ENCODE data around the gene TRIM69. TPM values are rescaled to one million over a fixed set of nuclear protein-coding genes. Genes with fewer than 3 reads are reported as not detected.

The TRIM69 gene
- total and polyA plus RNA-seq, 4 donors: 28.9 to 55.1 (median 46.1) TPM

GRCh38 chr15:44813231-44813630, 76.9 kb downstream of the TRIM69 start:
- no peaks in the 10 kb centered on the region for H3K9me3 ChIP-seq (ENCODE audit: control insufficient read depth, insufficient read depth, low read length)
- DNase-seq (ENCODE audit: low read depth in 4 of 6, low spot score in 6 of 6): no peak
- no CpG with 5 or more reads among the region's 3 CpGs for WGBS (ENCODE audit: insufficient coverage)
- no peaks in the 10 kb centered on the region for H3K27me3 ChIP-seq (ENCODE audit: control insufficient read depth, insufficient read depth, low read length)
- no peak overlapping the region for H3K27ac ChIP-seq (ENCODE audit: low read depth, low read length)
- H3K36me3 ChIP-seq (ENCODE audit: control insufficient read depth, insufficient read depth, low read length): no peaks in the 10 kb centered on the region
- H3K4me1 ChIP-seq (ENCODE audit: control insufficient read depth, insufficient read depth, low read length): no peaks in the 10 kb centered on the region
- no peak overlapping the region for H3K4me3 ChIP-seq (ENCODE audit: low read depth, low read length)

Small RNA genes within 50 kb of the gene (small RNA-seq; reads per million reads assigned to genes)
- gene RF00019 (ENCODE audit: low replicate concordance): not detected

Other genes with a start within 250 kb of the TRIM69 start
- 10 to 100 TPM; 46.4 to 75.6 TPM for gene EIF3J, start 199.4 kb upstream of the TRIM69 start, total RNA-seq
- gene EIF3J, start 199.4 kb upstream of the TRIM69 start, polyA plus RNA-seq (ENCODE audit: insufficient read length in 2 of 2): 100 to 1,000 TPM in 1 of 2 donors, 10 to 100 TPM in 1; 97.2 to 114 TPM
- gene SPG11, start 72.9 kb upstream of the TRIM69 start, total RNA-seq: 10 to 100 TPM; 80.5 to 87.9 TPM
- 10 to 100 TPM; 63.0 to 81.9 TPM for gene SPG11, start 72.9 kb upstream of the TRIM69 start, polyA plus RNA-seq (ENCODE audit: insufficient read length in 2 of 2)
- gene PATL2, start 25.2 kb upstream of the TRIM69 start, total RNA-seq: 1 to 10 TPM in 1 of 2 donors, under 1 TPM in 1; 0.72 to 2.0 TPM
- under 1 TPM; 0.38 to 0.71 TPM for gene PATL2, start 25.2 kb upstream of the TRIM69 start, polyA plus RNA-seq (ENCODE audit: insufficient read length in 2 of 2)
- 1,000 to 10,000 TPM; 1,329 to 1,593 TPM for gene B2M, start 25.0 kb upstream of the TRIM69 start, total RNA-seq
- 100 to 1,000 TPM; 624 to 635 TPM for gene B2M, start 25.0 kb upstream of the TRIM69 start, polyA plus RNA-seq (ENCODE audit: insufficient read length in 2 of 2)
- not detected for gene TERB2, start 220.2 kb downstream of the TRIM69 start, total RNA-seq
- not detected for gene TERB2, start 220.2 kb downstream of the TRIM69 start, polyA plus RNA-seq (ENCODE audit: insufficient read length in 2 of 2)